Breast epithelium (tissue), 4 donors: ENCODE data around the gene PINLYP. TPM values are rescaled to one million over a fixed set of nuclear protein-coding genes. Genes with fewer than 3 reads are reported as not detected.
A peak's percentile ranks its signal among the peaks of the same experiment; 100 is the strongest.

Experiments used
- DNase-seq, 2 donors: peaks; one replicate each; pipeline ENCODE4 v3.0.0-alpha.2; 2019; ENCODE audit warnings: low spot score in 2 of 2
- H3K27ac ChIP-seq, 2 donors: fragments of 200-600 bp; sonication (generic) in 1 of 2; one replicate each; pipeline ENCODE4 v1.5.1; 2016 to 2019; ENCODE audit warnings: mild to moderate bottlenecking in 1 of 2
- H3K27me3 ChIP-seq, 2 donors: fragments of 200-600 bp; sonication (generic) in 1 of 2; one replicate each; pipeline versions ENCODE4 v1.5.1 to v1.6.0; 2017 to 2019; ENCODE audit warnings: control low read depth in 1 of 2, mild to moderate bottlenecking in 1 of 2
- H3K36me3 ChIP-seq: fragments of 200-600 bp; one replicate; pipeline ENCODE4 v1.5.1; 2019
- H3K4me1 ChIP-seq, 2 donors: fragments of 200-600 bp; sonication (generic); one replicate each; pipeline ENCODE4 v1.5.1; 2016 to 2019; ENCODE audit warnings: control low read depth in 1 of 2
- H3K4me3 ChIP-seq, 3 donors: fragments of 200-600 bp; sonication (generic); 1 replicate in 2 of 3; 2 replicates in 1 of 3; pipeline ENCODE4 v1.5.1; 2016 to 2019; ENCODE audit warnings: mild to moderate bottlenecking in 3 of 3, moderate library complexity in 2 of 3
- H3K9me3 ChIP-seq, 2 donors: fragments of 200-600 bp; sonication (generic) in 1 of 2; one replicate each; pipeline ENCODE4 v1.5.1; 2016 to 2019; ENCODE audit warnings: control low read depth in 1 of 2
- POLR2A ChIP-seq: fragments of 450-650 bp; IDR thresholded peaks from one replicate; pipeline ENCODE4 v1.6.1; 2016; ENCODE audit warnings: antibody characterized with exemption, mild to moderate bottlenecking, moderate library complexity
- POLR2AphosphoS5 ChIP-seq, 3 donors: sonication (generic); formaldehyde crosslinking; IDR thresholded peaks; one replicate each; pipeline ENCODE4 v1.6.1; 2017; ENCODE audit warnings: antibody characterized with exemption in 3 of 3
- intact Hi-C: fragments of 100-400 bp; cut with DNase I; formaldehyde crosslinking; loops from one replicate; pipeline ENCODE4 v1.15.1; 2023; ENCODE audit warnings: low total_unique reads
- total RNA-seq, 3 donors: library from RNA; depleted of rRNA; stranded (reverse); fragments of >200 nt; gene quantifications; one replicate each; pipeline ENCODE4 v1.1.0, GENCODE V29; 2016
- TF ChIP-seq, protein P1 (sequence below), 3 donors: fragments of 450-650 bp; IDR thresholded peaks; one replicate each; pipeline ENCODE4 v1.5.1; 2016 to 2017; ENCODE audit warnings: antibody characterized with exemption in 3 of 3, mild to moderate bottlenecking in 3 of 3, moderate library complexity in 3 of 3

Gene PINLYP
- total RNA-seq, 3 donors from 2014 or later: 4.5 to 12.5 (median 6.9) TPM

DNA sequence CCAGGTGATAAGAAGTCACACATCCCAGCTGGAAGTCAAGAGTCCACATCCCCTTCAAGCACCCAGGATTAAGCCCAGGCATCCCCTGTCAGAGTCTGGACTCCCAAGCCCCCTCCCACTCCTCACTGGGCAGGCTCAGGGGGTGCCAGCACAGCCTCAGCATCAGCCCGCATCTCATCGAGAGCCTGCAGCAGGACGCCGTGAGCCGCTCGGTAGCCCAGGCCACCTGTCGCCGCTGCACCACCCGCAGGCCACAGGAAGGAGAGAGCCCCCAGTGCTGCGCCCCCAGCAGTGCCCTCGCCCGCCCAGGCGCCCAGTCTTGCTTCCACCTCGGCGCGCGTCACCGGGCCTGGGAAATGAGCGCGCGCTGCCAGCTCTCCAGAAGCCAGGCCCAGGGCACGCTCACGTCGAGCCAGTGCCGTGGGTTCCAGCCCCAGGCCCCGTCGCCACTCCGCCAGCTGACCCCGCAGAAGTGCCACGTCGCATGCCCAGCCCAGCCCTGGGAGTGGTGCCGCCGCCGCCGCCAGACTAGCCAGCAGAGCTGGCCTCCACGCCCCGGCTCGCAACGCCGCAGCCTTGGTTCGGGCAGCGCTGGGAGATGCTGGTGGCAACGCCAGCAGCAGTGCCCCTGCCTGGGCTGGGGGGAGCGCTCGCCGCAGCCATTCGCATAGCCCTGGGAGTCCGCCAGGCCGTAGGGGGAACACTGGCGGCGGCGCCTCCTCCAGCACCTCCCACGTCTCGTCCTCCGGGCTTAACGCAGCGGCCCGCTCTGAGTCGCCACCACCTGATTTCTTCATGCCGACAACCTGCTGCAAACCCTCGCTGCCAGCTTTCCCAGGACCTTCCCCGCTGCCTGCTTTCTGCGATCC, 16.5 kb downstream of the PINLYP start:
- no peak for DNase-seq
- no peak for TF ChIP-seq POLR2AphosphoS5 (IDR thresholded peaks at IDR 0.05)
- TF ChIP-seq POLR2A: no peak
- TF ChIP-seq, protein P1, sequence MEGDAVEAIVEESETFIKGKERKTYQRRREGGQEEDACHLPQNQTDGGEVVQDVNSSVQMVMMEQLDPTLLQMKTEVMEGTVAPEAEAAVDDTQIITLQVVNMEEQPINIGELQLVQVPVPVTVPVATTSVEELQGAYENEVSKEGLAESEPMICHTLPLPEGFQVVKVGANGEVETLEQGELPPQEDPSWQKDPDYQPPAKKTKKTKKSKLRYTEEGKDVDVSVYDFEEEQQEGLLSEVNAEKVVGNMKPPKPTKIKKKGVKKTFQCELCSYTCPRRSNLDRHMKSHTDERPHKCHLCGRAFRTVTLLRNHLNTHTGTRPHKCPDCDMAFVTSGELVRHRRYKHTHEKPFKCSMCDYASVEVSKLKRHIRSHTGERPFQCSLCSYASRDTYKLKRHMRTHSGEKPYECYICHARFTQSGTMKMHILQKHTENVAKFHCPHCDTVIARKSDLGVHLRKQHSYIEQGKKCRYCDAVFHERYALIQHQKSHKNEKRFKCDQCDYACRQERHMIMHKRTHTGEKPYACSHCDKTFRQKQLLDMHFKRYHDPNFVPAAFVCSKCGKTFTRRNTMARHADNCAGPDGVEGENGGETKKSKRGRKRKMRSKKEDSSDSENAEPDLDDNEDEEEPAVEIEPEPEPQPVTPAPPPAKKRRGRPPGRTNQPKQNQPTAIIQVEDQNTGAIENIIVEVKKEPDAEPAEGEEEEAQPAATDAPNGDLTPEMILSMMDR (IDR thresholded peaks at IDR 0.05): no peak
- Histone ChIP-seq H3K27me3 (no peaks in the 10 kb centered on the region), H3K4me1 (peaks cover 4 to 5% of the 10 kb centered on the region in 2 donors), H3K9me3 (no peaks in the 10 kb centered on the region), H3K27ac (no peak overlapping the region), H3K4me3 (no peak overlapping the region), H3K36me3 (peaks cover 6% of the 10 kb centered on the region)
- intact Hi-C loops: loop anchor here (10.0 kb wide), 1 partner anchor 57 kb away; the partner anchor contains the start of gene ZNF575

DNA sequence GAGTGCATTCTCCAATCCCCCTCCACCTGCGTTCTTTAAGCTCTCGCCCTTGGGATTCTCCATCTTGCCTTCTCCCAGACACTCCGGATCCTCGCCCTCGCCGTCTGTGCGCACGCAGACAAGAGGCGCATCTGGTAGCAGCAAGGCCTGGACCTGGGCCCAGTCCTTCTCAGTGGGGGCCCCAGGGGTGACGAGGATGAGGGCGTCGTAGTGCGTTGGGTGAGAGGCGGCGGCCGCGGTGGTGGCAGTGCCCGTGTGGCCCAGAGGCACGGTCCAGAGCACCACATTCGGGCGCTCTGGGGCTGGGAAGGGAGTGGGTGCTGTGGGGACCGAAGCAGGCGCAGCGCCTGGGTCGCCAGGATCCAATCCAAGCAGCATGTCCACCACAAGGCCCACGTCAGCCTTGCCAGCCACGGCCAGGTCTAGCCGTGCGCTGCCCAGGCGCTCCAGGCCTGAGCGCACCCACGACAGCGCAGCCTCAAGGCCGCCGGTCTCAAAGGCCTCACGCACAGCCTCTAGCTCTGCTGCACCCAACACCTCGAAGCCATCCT, 17.3 kb downstream of the PINLYP start:
- peaks cover 9 to 12% of the 10 kb centered on the region in 2 donors for H3K4me1 ChIP-seq
- H3K27me3 ChIP-seq: no peaks in the 10 kb centered on the region
- peaks cover 6% of the 10 kb centered on the region for H3K36me3 ChIP-seq
- intact Hi-C loops: loop anchor here (10.0 kb wide), 1 partner anchor 58 kb away; the partner anchor contains the start of gene ZNF575
- H3K27ac ChIP-seq: no peak overlapping the region
- DNase-seq: no peak
- no peaks in the 10 kb centered on the region for H3K9me3 ChIP-seq
- H3K4me3 ChIP-seq: no peak overlapping the region
- TF ChIP-seq, protein P1 (IDR thresholded peaks at IDR 0.05): no peak
- TF ChIP-seq POLR2AphosphoS5 (IDR thresholded peaks at IDR 0.05): no peak
- TF ChIP-seq POLR2A: no peak

DNA sequence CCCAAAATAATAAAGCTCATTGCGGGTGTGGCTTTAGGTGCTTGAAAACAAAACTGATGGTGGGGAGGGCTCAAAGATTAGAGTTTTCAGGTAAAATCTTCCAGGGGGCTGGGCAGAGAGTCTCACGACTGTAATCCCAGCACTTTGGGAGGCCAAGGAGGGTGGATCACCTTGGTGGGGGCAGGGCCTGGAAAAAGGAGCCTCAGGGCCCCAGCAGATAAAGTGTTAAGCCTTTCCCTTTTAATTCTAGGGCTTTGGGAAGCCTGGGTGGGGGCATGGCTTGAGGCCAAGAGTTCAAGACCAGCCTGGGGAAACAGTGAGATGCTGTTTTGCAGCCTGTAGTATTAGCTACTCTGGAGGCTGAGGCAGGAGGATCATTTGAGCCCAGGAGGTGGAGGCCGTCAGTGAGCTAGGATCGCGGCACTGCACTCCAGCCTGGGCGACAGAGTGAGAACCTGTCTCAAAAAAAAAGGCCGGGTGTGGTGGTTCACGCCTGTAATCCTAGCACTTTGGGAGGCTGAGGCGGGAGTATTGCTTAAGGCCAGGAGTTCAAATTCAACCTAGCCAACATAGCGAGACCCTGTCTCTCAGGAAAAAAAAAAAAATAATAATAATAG, 18.6 kb downstream of the PINLYP start:
- Histone ChIP-seq H3K27ac (peak overlapping the region; percentile 98), H3K9me3 (no peaks in the 10 kb centered on the region), H3K4me1 (peaks cover 9 to 13% of the 10 kb centered on the region in 2 donors), H3K27me3 (no peaks in the 10 kb centered on the region), H3K36me3 (peaks cover 6% of the 10 kb centered on the region), H3K4me3 (peak overlapping the region; percentile 66 to 75 (median 71))
- TF ChIP-seq, protein P1 (IDR thresholded peaks at IDR 0.05): no peak
- TF ChIP-seq POLR2A (no peak), POLR2AphosphoS5 (IDR thresholded peaks at IDR 0.05) (no peak)
- DNase-seq: no peak
- intact Hi-C loops: loop anchor here (10.0 kb wide), 1 partner anchor 59 kb away; the partner anchor contains the start of gene ZNF575

DNA sequence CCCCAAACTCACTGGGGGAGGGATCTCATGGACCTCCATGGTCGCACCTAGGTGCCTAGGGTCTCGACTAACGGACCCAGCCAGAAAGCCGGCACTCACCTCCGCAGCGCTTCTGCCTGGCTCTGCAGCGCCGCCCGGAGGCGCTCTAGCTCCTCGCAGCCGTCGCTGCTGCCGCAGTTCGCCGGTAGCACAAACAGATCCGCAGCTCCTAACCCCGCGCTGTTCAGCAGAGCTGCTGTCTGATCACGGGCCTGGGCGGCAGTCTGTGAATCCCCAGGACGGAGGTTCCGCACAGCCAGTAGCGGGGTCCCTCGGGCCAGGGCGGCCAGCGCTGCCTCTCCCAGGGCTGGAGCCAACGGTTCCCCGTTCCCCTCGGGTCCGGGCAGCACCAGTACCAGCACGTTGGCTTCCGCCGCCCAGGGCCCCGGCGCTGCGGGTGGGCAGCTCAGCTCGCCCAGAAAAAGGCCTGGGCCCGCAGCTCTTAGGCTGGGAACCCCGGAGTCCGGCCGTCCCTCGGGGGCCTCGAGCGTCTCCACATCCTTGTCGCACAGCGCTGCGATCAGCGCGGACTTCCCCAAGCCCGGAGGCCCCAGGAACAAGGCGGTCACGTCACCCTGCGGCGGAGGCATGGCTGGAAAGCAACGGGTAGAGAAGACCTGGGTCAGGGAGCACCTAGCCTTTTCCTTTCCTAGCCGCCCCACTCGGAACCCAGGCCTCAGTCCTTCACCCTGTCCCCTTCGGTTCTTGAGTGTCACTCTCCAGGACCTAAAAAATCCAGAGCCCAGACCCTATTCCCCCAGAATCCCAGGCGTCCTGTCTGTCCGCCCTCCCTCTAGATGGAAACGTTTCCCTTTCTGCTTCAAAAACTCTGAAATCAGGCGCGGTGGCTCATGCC, 19.4 kb downstream of the PINLYP start:
- no peaks in the 10 kb centered on the region for H3K9me3 ChIP-seq
- H3K4me1 ChIP-seq: peaks cover 9 to 13% of the 10 kb centered on the region in 2 donors
- peak overlapping the region; percentile 66 to 75 (median 71) for H3K4me3 ChIP-seq
- no peak for DNase-seq
- TF ChIP-seq POLR2AphosphoS5 (IDR thresholded peaks at IDR 0.05) (peak in 1 of 3 donors; percentile 4), POLR2A (no peak)
- TF ChIP-seq, protein P1 (IDR thresholded peaks at IDR 0.05): peak; percentile 26 to 66 (median 41)
- H3K27ac ChIP-seq: peak overlapping the region; percentile 98
- no peaks in the 10 kb centered on the region for H3K27me3 ChIP-seq
- H3K36me3 ChIP-seq: peaks cover 6% of the 10 kb centered on the region
- intact Hi-C loops: loop anchor here (10.0 kb wide), 1 partner anchor 60 kb away; the partner anchor contains the start of gene ZNF575
